ENCODE measurements around the gene CRYBG1. TPM values are rescaled to one million over a fixed set of nuclear protein-coding genes. Genes with fewer than 3 reads are reported as not detected.

Gene CRYBG1
- polyA plus RNA-seq, 1 donor from 2014 or later, result 0.73 TPM

DNA sequence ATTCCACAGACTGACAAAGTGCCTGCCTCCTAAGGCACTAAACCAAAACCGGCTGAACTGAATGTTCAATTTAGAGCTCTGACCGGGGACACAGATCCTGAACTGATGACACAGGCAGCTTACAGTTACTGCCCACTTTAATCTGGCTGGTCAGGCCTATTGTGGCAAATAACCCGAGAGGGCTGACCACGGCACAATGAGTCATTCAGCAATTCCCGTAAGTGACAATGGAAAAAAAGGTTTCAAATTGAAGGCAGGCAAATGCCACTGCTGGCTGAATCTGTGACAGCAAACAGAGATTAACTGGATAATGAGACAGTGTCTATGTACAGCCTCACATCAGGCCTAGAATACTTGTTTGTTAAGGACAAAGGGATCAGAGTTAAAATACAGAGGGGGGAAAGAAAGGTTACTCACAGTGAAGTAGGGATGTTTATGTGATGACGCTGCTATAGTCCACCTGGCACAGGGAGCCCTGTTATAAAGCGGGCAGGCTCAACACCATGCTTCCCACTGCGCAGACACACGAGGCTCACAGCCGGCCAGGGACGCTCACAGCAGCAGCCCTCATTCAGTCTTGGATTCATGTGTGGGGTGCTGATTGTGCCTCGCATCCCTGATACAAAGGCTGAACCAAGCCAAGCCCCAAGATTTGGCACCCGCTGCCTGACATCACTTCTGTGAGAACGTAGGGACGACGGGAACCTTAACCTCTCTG is 214.4 kb downstream of the CRYBG1 start:
- H3K27ac ChIP-seq (ENCODE audit: low read length), result no peak overlapping the region
- no peaks in the 10 kb centered on the region for H3K79me2 ChIP-seq (replicated peaks; ENCODE audit: insufficient read depth, low read length)
- H4K20me1 ChIP-seq (ENCODE audit: insufficient read depth), result no peaks in the 10 kb centered on the region
- no peak overlapping the region for H3K4me3 ChIP-seq (ENCODE audit: low read length)
- TF ChIP-seq POLR2AphosphoS5 (IDR thresholded peaks at IDR 0.05) (peak; percentile 27), EZH2 (IDR thresholded peaks at IDR 0.05; ENCODE audit: borderline replicate concordance, insufficient read depth, low read length, poor library complexity, severe bottlenecking) (no peak)
- H3K9me2 ChIP-seq (ENCODE audit: insufficient read depth, low read length), result no peaks in the 10 kb centered on the region
- no peaks in the 10 kb centered on the region for H3F3A ChIP-seq (ENCODE audit: insufficient read depth, low read length, poor library complexity, severe bottlenecking)
- no peak overlapping the region for H3K4me2 ChIP-seq (ENCODE audit: low read length)
- no peaks in the 10 kb centered on the region for H3K27me3 ChIP-seq (ENCODE audit: insufficient read depth, low read depth, low read length)
- H3K9me3 ChIP-seq (ENCODE audit: low read length), result no peaks in the 10 kb centered on the region
- no peak overlapping the region for H3K9ac ChIP-seq (ENCODE audit: low read length)
- H2AFZ ChIP-seq (ENCODE audit: low read depth, low read length), result no peak overlapping the region
- no peaks in the 10 kb centered on the region for H3K36me3 ChIP-seq (ENCODE audit: insufficient read depth, low read length)

DNA sequence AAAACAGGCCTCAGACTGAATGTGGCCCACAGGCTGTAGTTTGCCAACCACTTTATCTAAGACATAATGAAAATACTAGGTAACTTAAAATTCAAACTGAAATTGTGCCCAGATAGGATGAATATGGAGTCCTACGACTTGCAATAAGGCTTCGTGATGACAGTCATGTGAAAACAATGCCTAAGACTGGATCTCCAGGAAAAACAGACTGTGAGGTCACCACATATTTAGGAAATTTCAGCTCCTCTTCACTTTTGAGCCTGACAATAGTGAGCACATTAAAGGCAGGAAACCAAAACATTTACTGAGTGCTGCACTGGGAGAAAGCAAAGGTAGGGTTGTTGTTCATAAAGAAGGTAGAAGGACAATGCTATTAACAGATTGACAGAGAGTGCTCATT is 218.8 kb downstream of the CRYBG1 start:
- no peak overlapping the region for H3K4me3 ChIP-seq (ENCODE audit: low read length)
- no peaks in the 10 kb centered on the region for H4K20me1 ChIP-seq (ENCODE audit: insufficient read depth)
- no peaks in the 10 kb centered on the region for H3K9me2 ChIP-seq (ENCODE audit: insufficient read depth, low read length)
- no peak overlapping the region for H3K9ac ChIP-seq (ENCODE audit: low read length)
- no peak overlapping the region for H3K27ac ChIP-seq (ENCODE audit: low read length)
- no peaks in the 10 kb centered on the region for H3K9me3 ChIP-seq (ENCODE audit: low read length)
- no peak overlapping the region for H3K4me2 ChIP-seq (ENCODE audit: low read length)
- TF ChIP-seq POLR2AphosphoS5 (IDR thresholded peaks at IDR 0.05), result no peak
- no peak for TF ChIP-seq TAF1 (IDR thresholded peaks at IDR 0.05; ENCODE audit: low read depth)
- TF ChIP-seq SMC3 (conservative IDR thresholded peaks at IDR 0.05; ENCODE audit: poor library complexity), result no peak
- TF ChIP-seq EZH2 (IDR thresholded peaks at IDR 0.05; ENCODE audit: borderline replicate concordance, insufficient read depth, low read length, poor library complexity, severe bottlenecking), result no peak
- TF ChIP-seq, protein P1, sequence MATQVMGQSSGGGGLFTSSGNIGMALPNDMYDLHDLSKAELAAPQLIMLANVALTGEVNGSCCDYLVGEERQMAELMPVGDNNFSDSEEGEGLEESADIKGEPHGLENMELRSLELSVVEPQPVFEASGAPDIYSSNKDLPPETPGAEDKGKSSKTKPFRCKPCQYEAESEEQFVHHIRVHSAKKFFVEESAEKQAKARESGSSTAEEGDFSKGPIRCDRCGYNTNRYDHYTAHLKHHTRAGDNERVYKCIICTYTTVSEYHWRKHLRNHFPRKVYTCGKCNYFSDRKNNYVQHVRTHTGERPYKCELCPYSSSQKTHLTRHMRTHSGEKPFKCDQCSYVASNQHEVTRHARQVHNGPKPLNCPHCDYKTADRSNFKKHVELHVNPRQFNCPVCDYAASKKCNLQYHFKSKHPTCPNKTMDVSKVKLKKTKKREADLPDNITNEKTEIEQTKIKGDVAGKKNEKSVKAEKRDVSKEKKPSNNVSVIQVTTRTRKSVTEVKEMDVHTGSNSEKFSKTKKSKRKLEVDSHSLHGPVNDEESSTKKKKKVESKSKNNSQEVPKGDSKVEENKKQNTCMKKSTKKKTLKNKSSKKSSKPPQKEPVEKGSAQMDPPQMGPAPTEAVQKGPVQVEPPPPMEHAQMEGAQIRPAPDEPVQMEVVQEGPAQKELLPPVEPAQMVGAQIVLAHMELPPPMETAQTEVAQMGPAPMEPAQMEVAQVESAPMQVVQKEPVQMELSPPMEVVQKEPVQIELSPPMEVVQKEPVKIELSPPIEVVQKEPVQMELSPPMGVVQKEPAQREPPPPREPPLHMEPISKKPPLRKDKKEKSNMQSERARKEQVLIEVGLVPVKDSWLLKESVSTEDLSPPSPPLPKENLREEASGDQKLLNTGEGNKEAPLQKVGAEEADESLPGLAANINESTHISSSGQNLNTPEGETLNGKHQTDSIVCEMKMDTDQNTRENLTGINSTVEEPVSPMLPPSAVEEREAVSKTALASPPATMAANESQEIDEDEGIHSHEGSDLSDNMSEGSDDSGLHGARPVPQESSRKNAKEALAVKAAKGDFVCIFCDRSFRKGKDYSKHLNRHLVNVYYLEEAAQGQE (IDR thresholded peaks at IDR 0.05; ENCODE audit: borderline replicate concordance), result no peak
- no peak for TF ChIP-seq RAD21 (conservative IDR thresholded peaks at IDR 0.05)
- TF ChIP-seq EP300 (conservative IDR thresholded peaks at IDR 0.05; ENCODE audit: poor library complexity, severe bottlenecking), result no peak
- TF ChIP-seq MXI1 (conservative IDR thresholded peaks at IDR 0.05; ENCODE audit: poor library complexity, severe bottlenecking), result no peak
- TF ChIP-seq, protein P2, sequence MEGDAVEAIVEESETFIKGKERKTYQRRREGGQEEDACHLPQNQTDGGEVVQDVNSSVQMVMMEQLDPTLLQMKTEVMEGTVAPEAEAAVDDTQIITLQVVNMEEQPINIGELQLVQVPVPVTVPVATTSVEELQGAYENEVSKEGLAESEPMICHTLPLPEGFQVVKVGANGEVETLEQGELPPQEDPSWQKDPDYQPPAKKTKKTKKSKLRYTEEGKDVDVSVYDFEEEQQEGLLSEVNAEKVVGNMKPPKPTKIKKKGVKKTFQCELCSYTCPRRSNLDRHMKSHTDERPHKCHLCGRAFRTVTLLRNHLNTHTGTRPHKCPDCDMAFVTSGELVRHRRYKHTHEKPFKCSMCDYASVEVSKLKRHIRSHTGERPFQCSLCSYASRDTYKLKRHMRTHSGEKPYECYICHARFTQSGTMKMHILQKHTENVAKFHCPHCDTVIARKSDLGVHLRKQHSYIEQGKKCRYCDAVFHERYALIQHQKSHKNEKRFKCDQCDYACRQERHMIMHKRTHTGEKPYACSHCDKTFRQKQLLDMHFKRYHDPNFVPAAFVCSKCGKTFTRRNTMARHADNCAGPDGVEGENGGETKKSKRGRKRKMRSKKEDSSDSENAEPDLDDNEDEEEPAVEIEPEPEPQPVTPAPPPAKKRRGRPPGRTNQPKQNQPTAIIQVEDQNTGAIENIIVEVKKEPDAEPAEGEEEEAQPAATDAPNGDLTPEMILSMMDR (IDR thresholded peaks at IDR 0.05; ENCODE audit: poor library complexity, severe bottlenecking), result no peak
- no peaks in the 10 kb centered on the region for H3K27me3 ChIP-seq (ENCODE audit: insufficient read depth, low read depth, low read length)
- H3K79me2 ChIP-seq (replicated peaks; ENCODE audit: insufficient read depth, low read length), result no peaks in the 10 kb centered on the region
- H3K36me3 ChIP-seq (ENCODE audit: insufficient read depth, low read length), result no peaks in the 10 kb centered on the region
- H2AFZ ChIP-seq (ENCODE audit: low read depth, low read length), result no peak overlapping the region
- H3F3A ChIP-seq (ENCODE audit: insufficient read depth, low read length, poor library complexity, severe bottlenecking), result no peaks in the 10 kb centered on the region
